ENCODE results near the gene SLC6A14. TPM values are rescaled to one million over a fixed set of nuclear protein-coding genes. Genes with fewer than 3 reads are reported as not detected.

The SLC6A14 gene
- total and polyA plus RNA-seq, 2 of the 8 experiments (the other 6 are each of a cell fraction or from before 2014, with no cell fraction given), result not detected

- H3K9me3 ChIP-seq (ENCODE audit: insufficient read depth in 2 of 2, low read depth in 1 of 2, low read length in 1 of 2), result no peaks in the 10 kb centered on the region
- H3K4ac ChIP-seq (replicated peaks; ENCODE audit: insufficient read length, low read depth, low read length), result no peak within 1 kb of the TSS
- no peak within 1 kb of the TSS for H3K27ac ChIP-seq (ENCODE audit: low read depth, low read length)
- H2AK5ac ChIP-seq (ENCODE audit: low read depth, low read length), result no peak within 1 kb of the TSS
- no peak within 1 kb of the TSS for H2BK20ac ChIP-seq (ENCODE audit: low read length)
- no peaks in the 10 kb centered on the region for H3K23me2 ChIP-seq (ENCODE audit: low read depth, low read length)
- no peak within 1 kb of the TSS for H2BK120ac ChIP-seq (replicated peaks; ENCODE audit: low read depth, low read length)
- no peak within 1 kb of the TSS for H4K91ac ChIP-seq (replicated peaks; ENCODE audit: insufficient read length, low read length)
- no peak within 1 kb of the TSS for H3K23ac ChIP-seq (ENCODE audit: insufficient read length)
- no peak within 1 kb of the TSS for H2BK12ac ChIP-seq (ENCODE audit: low read depth, low read length)
- no peak within 1 kb of the TSS for H3K9ac ChIP-seq (replicated peaks in 1 of 4; ENCODE audit: extremely low read depth in 1 of 4, low read depth in 3 of 4, low read length in 3 of 4)
- no peaks in the 10 kb centered on the region for H3K79me1 ChIP-seq (ENCODE audit: low read depth, low read length)
- H3K4me2 ChIP-seq (ENCODE audit: insufficient read depth in 1 of 2, low read depth in 2 of 2, low read length in 2 of 2), result no peak within 1 kb of the TSS
- H3K18ac ChIP-seq (ENCODE audit: extremely low read depth, low read length), result no peak within 1 kb of the TSS
- H3K4me1 ChIP-seq (replicated peaks in 1 of 4; ENCODE audit: control insufficient read depth in 3 of 4, insufficient read depth in 4 of 4, low read length in 3 of 4), result no peaks in the 10 kb centered on the region
- no peak within 1 kb of the TSS for H2AFZ ChIP-seq (ENCODE audit: low read length)
- H4K5ac ChIP-seq (ENCODE audit: insufficient read length, low read depth, low read length), result no peak within 1 kb of the TSS
- no peak within 1 kb of the TSS for H2BK5ac ChIP-seq (ENCODE audit: low read depth, low read length)
- H3K56ac ChIP-seq (replicated peaks; ENCODE audit: insufficient read length, low read depth, low read length), result no peak within 1 kb of the TSS
- no peaks in the 10 kb centered on the region for H3K36me3 ChIP-seq (ENCODE audit: control insufficient read depth in 2 of 4, insufficient read depth in 4 of 4, low read length in 3 of 4)
- DNase-seq (ENCODE audit: low read depth in 1 of 2, low spot score in 2 of 2) (no peak), FAIRE-seq (no peak)
- no peaks in the 10 kb centered on the region for H3K27me3 ChIP-seq (replicated peaks in 1 of 4; ENCODE audit: control insufficient read depth in 3 of 4, extremely low read depth in 1 of 4, insufficient read depth in 3 of 4, low read length in 3 of 4)
- POLR2A ChIA-PET (ENCODE audit: partially characterized antibody), result no interaction called here
- H3K79me2 ChIP-seq (ENCODE audit: control insufficient read depth in 1 of 2, insufficient read depth in 2 of 2, low read length in 2 of 2), result no peaks in the 10 kb centered on the region
- no peak within 1 kb of the TSS for H2BK15ac ChIP-seq (ENCODE audit: low read length)
- no peak within 1 kb of the TSS for H3K4me3 ChIP-seq (ENCODE audit: extremely low read depth in 1 of 4, insufficient read depth in 2 of 4, low read depth in 3 of 4, low read length in 4 of 4)
- H4K8ac ChIP-seq (ENCODE audit: extremely low read depth, insufficient read depth, low read length), result no peak within 1 kb of the TSS
- CTCF ChIA-PET (ENCODE audit: partially characterized antibody), result no interaction called here
- WGBS, 2 experiments (ENCODE audit: extremely low coverage in 1 of 2, insufficient coverage in 1 of 2, insufficient read length in 1 of 2, insufficient replicate concordance in 2 of 2, low coverage in 1 of 2, low lambda C conversion rate in 2 of 2, missing lambda C conversion rate in 1 of 2), result 93% methylated on average over 11 of the region's 18 CpGs; no CpG with 5 or more reads in 1 of the 2 experiments
- no peaks in the 10 kb centered on the region for H4K20me1 ChIP-seq (replicated peaks in 1 of 2; ENCODE audit: control insufficient read depth in 1 of 2, insufficient read depth in 2 of 2, low read length in 2 of 2)
- H3K14ac ChIP-seq (ENCODE audit: insufficient read length), result no peak within 1 kb of the TSS
- no peak for TF ChIP-seq CEBPB (IDR thresholded peaks at IDR 0.05; ENCODE audit: low read depth, low read length)
- no peak for TF ChIP-seq RAD21 (IDR thresholded peaks at IDR 0.05 in 1 of 2, conservative IDR thresholded peaks at IDR 0.05 in 1 of 2; ENCODE audit: low read depth in 2 of 2, low read length in 2 of 2)
- no peak for TF ChIP-seq HDAC6 (IDR thresholded peaks at IDR 0.05; ENCODE audit: low read depth, low read length)
- no peak for TF ChIP-seq RFX5 (IDR thresholded peaks at IDR 0.05; ENCODE audit: borderline replicate concordance, low read depth, low read length)
- TF ChIP-seq KDM1A (IDR thresholded peaks at IDR 0.05; ENCODE audit: borderline replicate concordance, low read length), result no peak
- no peak for TF ChIP-seq POLR2AphosphoS5 (IDR thresholded peaks at IDR 0.05; ENCODE audit: low read depth, low read length)
Measured at GRCh38 chrX:116462822-116463221, 26.4 kb downstream of the SLC6A14 start, which contains the start of gene CT83. CT83 (minus strand) TSS chrX:116462976; CDS start chrX:116462856, 120 bp downstream.

Data from H1 (cell line).